ENCODE results near the gene COASY.

DNA sequence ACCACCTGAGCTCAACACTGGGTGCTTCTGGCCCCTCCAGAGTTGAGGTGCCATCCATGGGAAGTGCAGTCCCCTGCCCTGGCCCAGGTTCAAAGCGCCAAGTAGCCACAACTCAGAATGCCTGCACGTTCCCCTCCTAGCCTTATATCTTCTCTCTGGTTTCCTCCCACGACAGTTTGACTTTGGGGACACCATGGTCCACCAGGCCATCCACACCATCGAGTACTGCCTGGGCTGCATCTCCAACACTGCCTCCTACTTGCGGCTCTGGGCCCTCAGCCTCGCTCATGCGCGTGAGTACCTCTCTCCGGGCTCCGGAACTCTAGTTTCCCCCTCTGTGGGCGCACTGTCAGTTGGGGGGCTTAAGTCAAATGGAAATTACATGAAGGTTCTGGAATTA is 48.3 kb upstream of the COASY start:
- no peak for TF ChIP-seq POLR2A (IDR thresholded peaks at IDR 0.05)
- TF ChIP-seq, protein P1, sequence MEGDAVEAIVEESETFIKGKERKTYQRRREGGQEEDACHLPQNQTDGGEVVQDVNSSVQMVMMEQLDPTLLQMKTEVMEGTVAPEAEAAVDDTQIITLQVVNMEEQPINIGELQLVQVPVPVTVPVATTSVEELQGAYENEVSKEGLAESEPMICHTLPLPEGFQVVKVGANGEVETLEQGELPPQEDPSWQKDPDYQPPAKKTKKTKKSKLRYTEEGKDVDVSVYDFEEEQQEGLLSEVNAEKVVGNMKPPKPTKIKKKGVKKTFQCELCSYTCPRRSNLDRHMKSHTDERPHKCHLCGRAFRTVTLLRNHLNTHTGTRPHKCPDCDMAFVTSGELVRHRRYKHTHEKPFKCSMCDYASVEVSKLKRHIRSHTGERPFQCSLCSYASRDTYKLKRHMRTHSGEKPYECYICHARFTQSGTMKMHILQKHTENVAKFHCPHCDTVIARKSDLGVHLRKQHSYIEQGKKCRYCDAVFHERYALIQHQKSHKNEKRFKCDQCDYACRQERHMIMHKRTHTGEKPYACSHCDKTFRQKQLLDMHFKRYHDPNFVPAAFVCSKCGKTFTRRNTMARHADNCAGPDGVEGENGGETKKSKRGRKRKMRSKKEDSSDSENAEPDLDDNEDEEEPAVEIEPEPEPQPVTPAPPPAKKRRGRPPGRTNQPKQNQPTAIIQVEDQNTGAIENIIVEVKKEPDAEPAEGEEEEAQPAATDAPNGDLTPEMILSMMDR (IDR thresholded peaks at IDR 0.05) = no peak

Measured in right lobe of liver (tissue), 4 donors.